NCI-H510A (cell line): ENCODE data around the gene SLC16A7.

Experiments
- DNase-seq: peaks from one replicate; lab custom pipeline; 2025; lab: John Stamatoyannopoulos, UW

SLC16A7 gene

GRCh38 chr12:59668674-59669073, 72.8 kb downstream of the SLC16A7 start:
- no peak for DNase-seq

GRCh38 chr12:59672273-59672672, 76.4 kb downstream of the SLC16A7 start:
- DNase-seq: no peak

- no peak for DNase-seq
Observed at GRCh38 chr12:59675461-59675860, 79.6 kb downstream of the SLC16A7 start.

- no peak for DNase-seq
Observed at GRCh38 chr12:59677857-59678256, 82.0 kb downstream of the SLC16A7 start.

- no peak for DNase-seq
Observed at GRCh38 chr12:59678759-59679411, 83.1 kb downstream of the SLC16A7 start.

GRCh38 chr12:59689776-59690175, 93.9 kb downstream of the SLC16A7 start:
- no peak for DNase-seq

- no peak for DNase-seq
Observed at GRCh38 chr12:59695379-59695778, 99.5 kb downstream of the SLC16A7 start.

GRCh38 chr12:59698600-59698999, 102.8 kb downstream of the SLC16A7 start:
- DNase-seq: no peak

GRCh38 chr12:59699421-59700152, 103.8 kb downstream of the SLC16A7 start:
- no peak for DNase-seq

GRCh38 chr12:59700153-59700450, 104.3 kb downstream of the SLC16A7 start:
- no peak for DNase-seq

- DNase-seq: no peak
Observed at GRCh38 chr12:59708064-59708463, 112.2 kb downstream of the SLC16A7 start.

- no peak for DNase-seq
Observed at GRCh38 chr12:59708484-59708883, 112.7 kb downstream of the SLC16A7 start.

GRCh38 chr12:59710004-59710628, 114.3 kb downstream of the SLC16A7 start:
- no peak for DNase-seq

- DNase-seq: no peak
Observed at GRCh38 chr12:59710964-59711363, 115.1 kb downstream of the SLC16A7 start.

- DNase-seq: no peak
Observed at GRCh38 chr12:59715434-59715833, 119.6 kb downstream of the SLC16A7 start.

GRCh38 chr12:59716043-59716442, 120.2 kb downstream of the SLC16A7 start:
- DNase-seq: no peak

GRCh38 chr12:59717436-59717835, 121.6 kb downstream of the SLC16A7 start:
- DNase-seq: no peak

- no peak for DNase-seq
Observed at GRCh38 chr12:59719701-59720100, 123.9 kb downstream of the SLC16A7 start.

GRCh38 chr12:59723520-59723919, 127.7 kb downstream of the SLC16A7 start:
- no peak for DNase-seq

GRCh38 chr12:59724011-59724695, 128.3 kb downstream of the SLC16A7 start:
- DNase-seq: no peak

GRCh38 chr12:59733200-59733599, 137.4 kb downstream of the SLC16A7 start:
- no peak for DNase-seq

GRCh38 chr12:59734371-59734770, 138.5 kb downstream of the SLC16A7 start:
- DNase-seq: peak; percentile 4

- no peak for DNase-seq
Observed at GRCh38 chr12:59735231-59735630, 139.4 kb downstream of the SLC16A7 start.
